ENCODE measurements around the gene LY6G6D.

Gene LY6G6D

GRCh38 chr6:31744422-31744821, 29.3 kb downstream of the LY6G6D start:
- no peak overlapping the region for H3K27ac ChIP-seq (ENCODE audit: insufficient read depth, low read length, poor library complexity, severe bottlenecking)
- H3K4me3 ChIP-seq (ENCODE audit: insufficient read depth, low read depth, low read length, poor library complexity, severe bottlenecking): no peak overlapping the region
- no peaks in the 10 kb centered on the region for H3K36me3 ChIP-seq (ENCODE audit: control insufficient read depth, insufficient read depth, low read length)
- no peaks in the 10 kb centered on the region for H3K27me3 ChIP-seq (replicated peaks; ENCODE audit: control insufficient read depth, insufficient read depth, low read length, poor library complexity, severe bottlenecking)
- no peaks in the 10 kb centered on the region for H3K9me3 ChIP-seq (ENCODE audit: control insufficient read depth, low read length)
- DNase-seq: no peak
- peaks cover 5% of the 10 kb centered on the region for H3K4me1 ChIP-seq (ENCODE audit: control insufficient read depth, insufficient read depth, low read length, poor library complexity, severe bottlenecking)

GRCh38 chr6:31749301-31750036, 34.3 kb downstream of the LY6G6D start:
- no peaks in the 10 kb centered on the region for H3K4me1 ChIP-seq (ENCODE audit: control insufficient read depth, insufficient read depth, low read length, poor library complexity, severe bottlenecking)
- DNase-seq: no peak
- H3K27me3 ChIP-seq (replicated peaks; ENCODE audit: control insufficient read depth, insufficient read depth, low read length, poor library complexity, severe bottlenecking): no peaks in the 10 kb centered on the region
- no peak overlapping the region for H3K4me3 ChIP-seq (ENCODE audit: insufficient read depth, low read depth, low read length, poor library complexity, severe bottlenecking)
- H3K9me3 ChIP-seq (ENCODE audit: control insufficient read depth, low read length): no peaks in the 10 kb centered on the region
- no peaks in the 10 kb centered on the region for H3K36me3 ChIP-seq (ENCODE audit: control insufficient read depth, insufficient read depth, low read length)
- no peak overlapping the region for H3K27ac ChIP-seq (ENCODE audit: insufficient read depth, low read length, poor library complexity, severe bottlenecking)

- Histone ChIP-seq H3K9me3 (ENCODE audit: control insufficient read depth, low read length) (no peaks in the 10 kb centered on the region), H3K27me3 (replicated peaks; ENCODE audit: control insufficient read depth, insufficient read depth, low read length, poor library complexity, severe bottlenecking) (no peaks in the 10 kb centered on the region)
Measured at GRCh38 chr6:31750411-31751022, 35.4 kb downstream of the LY6G6D start.

GRCh38 chr6:31752739-31753319, 37.7 kb downstream of the LY6G6D start:
- Histone ChIP-seq H3K4me1 (ENCODE audit: control insufficient read depth, insufficient read depth, low read length, poor library complexity, severe bottlenecking) (no peaks in the 10 kb centered on the region), H3K27ac (ENCODE audit: insufficient read depth, low read length, poor library complexity, severe bottlenecking) (no peak overlapping the region), H3K36me3 (ENCODE audit: control insufficient read depth, insufficient read depth, low read length) (no peaks in the 10 kb centered on the region), H3K9me3 (ENCODE audit: control insufficient read depth, low read length) (no peaks in the 10 kb centered on the region), H3K4me3 (ENCODE audit: insufficient read depth, low read depth, low read length, poor library complexity, severe bottlenecking) (no peak overlapping the region), H3K27me3 (replicated peaks; ENCODE audit: control insufficient read depth, insufficient read depth, low read length, poor library complexity, severe bottlenecking) (no peaks in the 10 kb centered on the region)
- no peak for DNase-seq

More at GRCh38 chr6:31750411-31751022, 35.4 kb downstream of the LY6G6D start:
- no peak for DNase-seq
- Histone ChIP-seq H3K4me1 (ENCODE audit: control insufficient read depth, insufficient read depth, low read length, poor library complexity, severe bottlenecking) (no peaks in the 10 kb centered on the region), H3K27ac (ENCODE audit: insufficient read depth, low read length, poor library complexity, severe bottlenecking) (no peak overlapping the region), H3K4me3 (ENCODE audit: insufficient read depth, low read depth, low read length, poor library complexity, severe bottlenecking) (no peak overlapping the region), H3K36me3 (ENCODE audit: control insufficient read depth, insufficient read depth, low read length) (no peaks in the 10 kb centered on the region)

- no peak overlapping the region for H3K4me3 ChIP-seq (ENCODE audit: insufficient read depth, low read depth, low read length, poor library complexity, severe bottlenecking)
- no peak overlapping the region for H3K27ac ChIP-seq (ENCODE audit: insufficient read depth, low read length, poor library complexity, severe bottlenecking)
- no peak for DNase-seq
- peaks cover 7% of the 10 kb centered on the region for H3K36me3 ChIP-seq (ENCODE audit: control insufficient read depth, insufficient read depth, low read length)
- H3K9me3 ChIP-seq (ENCODE audit: control insufficient read depth, low read length): no peaks in the 10 kb centered on the region
- H3K4me1 ChIP-seq (ENCODE audit: control insufficient read depth, insufficient read depth, low read length, poor library complexity, severe bottlenecking): no peaks in the 10 kb centered on the region
- no peaks in the 10 kb centered on the region for H3K27me3 ChIP-seq (replicated peaks; ENCODE audit: control insufficient read depth, insufficient read depth, low read length, poor library complexity, severe bottlenecking)
Measured at GRCh38 chr6:31758281-31758680, 43.1 kb downstream of the LY6G6D start.

- no peaks in the 10 kb centered on the region for H3K9me3 ChIP-seq (ENCODE audit: control insufficient read depth, low read length)
- H3K4me1 ChIP-seq (ENCODE audit: control insufficient read depth, insufficient read depth, low read length, poor library complexity, severe bottlenecking): no peaks in the 10 kb centered on the region
- no peak for DNase-seq
- H3K4me3 ChIP-seq (ENCODE audit: insufficient read depth, low read depth, low read length, poor library complexity, severe bottlenecking): no peak overlapping the region
- H3K27ac ChIP-seq (ENCODE audit: insufficient read depth, low read length, poor library complexity, severe bottlenecking): no peak overlapping the region
- H3K27me3 ChIP-seq (replicated peaks; ENCODE audit: control insufficient read depth, insufficient read depth, low read length, poor library complexity, severe bottlenecking): no peaks in the 10 kb centered on the region
- peaks cover 7% of the 10 kb centered on the region for H3K36me3 ChIP-seq (ENCODE audit: control insufficient read depth, insufficient read depth, low read length)
Measured at GRCh38 chr6:31760790-31761189, 45.6 kb downstream of the LY6G6D start.

- no peaks in the 10 kb centered on the region for H3K9me3 ChIP-seq (ENCODE audit: control insufficient read depth, low read length)
- no peak overlapping the region for H3K4me3 ChIP-seq (ENCODE audit: insufficient read depth, low read depth, low read length, poor library complexity, severe bottlenecking)
- no peak overlapping the region for H3K27ac ChIP-seq (ENCODE audit: insufficient read depth, low read length, poor library complexity, severe bottlenecking)
- no peak for DNase-seq
- H3K27me3 ChIP-seq (replicated peaks; ENCODE audit: control insufficient read depth, insufficient read depth, low read length, poor library complexity, severe bottlenecking): no peaks in the 10 kb centered on the region
- no peaks in the 10 kb centered on the region for H3K4me1 ChIP-seq (ENCODE audit: control insufficient read depth, insufficient read depth, low read length, poor library complexity, severe bottlenecking)
- H3K36me3 ChIP-seq (ENCODE audit: control insufficient read depth, insufficient read depth, low read length): peaks cover 7% of the 10 kb centered on the region
Measured at GRCh38 chr6:31761343-31761742, 46.2 kb downstream of the LY6G6D start.

GRCh38 chr6:31762356-31762755, 47.2 kb downstream of the LY6G6D start, which contains the start of gene SAPCD1:
Gene SAPCD1 (plus strand): TSS chr6:31762656. CDS start chr6:31763055, 399 bp downstream.
- H3K36me3 ChIP-seq (ENCODE audit: control insufficient read depth, insufficient read depth, low read length): peaks cover 7% of the 10 kb centered on the region
- no peak within 1 kb of the TSS for H3K27ac ChIP-seq (ENCODE audit: insufficient read depth, low read length, poor library complexity, severe bottlenecking)
- H3K27me3 ChIP-seq (replicated peaks; ENCODE audit: control insufficient read depth, insufficient read depth, low read length, poor library complexity, severe bottlenecking): no peaks in the 10 kb centered on the region
- H3K4me3 ChIP-seq (ENCODE audit: insufficient read depth, low read depth, low read length, poor library complexity, severe bottlenecking): no peak within 1 kb of the TSS
- H3K4me1 ChIP-seq (ENCODE audit: control insufficient read depth, insufficient read depth, low read length, poor library complexity, severe bottlenecking): no peaks in the 10 kb centered on the region
- no peaks in the 10 kb centered on the region for H3K9me3 ChIP-seq (ENCODE audit: control insufficient read depth, low read length)
- DNase-seq: no peak

- no peak overlapping the region for H3K4me3 ChIP-seq (ENCODE audit: insufficient read depth, low read depth, low read length, poor library complexity, severe bottlenecking)
- H3K27ac ChIP-seq (ENCODE audit: insufficient read depth, low read length, poor library complexity, severe bottlenecking): no peak overlapping the region
- DNase-seq: no peak
Measured at GRCh38 chr6:31762878-31763618, 47.9 kb downstream of the LY6G6D start.

GRCh38 chr6:31763619-31763940, 48.4 kb downstream of the LY6G6D start:
- Histone ChIP-seq H3K9me3 (ENCODE audit: control insufficient read depth, low read length) (no peaks in the 10 kb centered on the region), H3K27ac (ENCODE audit: insufficient read depth, low read length, poor library complexity, severe bottlenecking) (no peak overlapping the region), H3K4me3 (ENCODE audit: insufficient read depth, low read depth, low read length, poor library complexity, severe bottlenecking) (no peak overlapping the region), H3K27me3 (replicated peaks; ENCODE audit: control insufficient read depth, insufficient read depth, low read length, poor library complexity, severe bottlenecking) (no peaks in the 10 kb centered on the region), H3K4me1 (ENCODE audit: control insufficient read depth, insufficient read depth, low read length, poor library complexity, severe bottlenecking) (no peaks in the 10 kb centered on the region), H3K36me3 (ENCODE audit: control insufficient read depth, insufficient read depth, low read length) (peaks cover 7% of the 10 kb centered on the region)
- no peak for DNase-seq

More at GRCh38 chr6:31762878-31763618, 47.9 kb downstream of the LY6G6D start:
- Histone ChIP-seq H3K9me3 (ENCODE audit: control insufficient read depth, low read length) (no peaks in the 10 kb centered on the region), H3K36me3 (ENCODE audit: control insufficient read depth, insufficient read depth, low read length) (peaks cover 7% of the 10 kb centered on the region), H3K4me1 (ENCODE audit: control insufficient read depth, insufficient read depth, low read length, poor library complexity, severe bottlenecking) (no peaks in the 10 kb centered on the region), H3K27me3 (replicated peaks; ENCODE audit: control insufficient read depth, insufficient read depth, low read length, poor library complexity, severe bottlenecking) (no peaks in the 10 kb centered on the region)
